Keratinocyte (primary cell): Measurements from ENCODE around the gene ZNF747. TPM values are rescaled to one million over a fixed set of nuclear protein-coding genes. Genes with fewer than 3 reads are reported as not detected.
A peak's percentile ranks its signal among the peaks of the same experiment; 100 is the strongest.

Source experiments
- DNase-seq: peaks from one replicate; pipeline ENCODE4 v3.0.0-alpha.2; 2011; ENCODE audit warnings: low read depth, missing footprints, low spot score
- FAIRE-seq: peaks from 2 replicates; lab custom pipeline; 2011; peaks lifted over from hg19 to GRCh38; lab: Jason Lieb, UNC
- H2AFZ ChIP-seq: 2 replicates; pipeline ENCODE4 v1.6.0; 2012; ENCODE audit warnings: low read length, control low read depth, inconsistent platforms; ENCODE audit not compliant: control insufficient read depth
- H3K27ac ChIP-seq: 2 replicates; pipeline ENCODE4 v1.5.1; 2011; ENCODE audit warnings: low read length; ENCODE audit not compliant: control insufficient read depth, insufficient read depth
- H3K27me3 ChIP-seq: 3 replicates; pipeline ENCODE4 v1.6.0; 2011; ENCODE audit warnings: low read length; ENCODE audit not compliant: control insufficient read depth, insufficient read depth; ENCODE audit errors: extremely low read depth
- H3K36me3 ChIP-seq, 2 experiments: 2 replicates in 1 of 2; 3 replicates in 1 of 2; pipeline ENCODE4 v1.5.1; 2011; ENCODE audit warnings: low read length in 2 of 2, mild to moderate bottlenecking in 1 of 2; ENCODE audit not compliant: control insufficient read depth in 2 of 2, insufficient read depth in 2 of 2; ENCODE audit errors: extremely low read depth in 1 of 2
- H3K4me1 ChIP-seq: 3 replicates; pipeline ENCODE4 v1.5.1; 2011; ENCODE audit warnings: low read length; ENCODE audit not compliant: control insufficient read depth, insufficient read depth; ENCODE audit errors: extremely low read depth
- H3K4me2 ChIP-seq: 3 replicates; pipeline ENCODE4 v1.6.0; 2011; ENCODE audit warnings: low read depth, low read length; ENCODE audit not compliant: control insufficient read depth, insufficient read depth; ENCODE audit errors: extremely low read depth
- H3K4me3 ChIP-seq, 3 experiments: fragments of 200-600 bp in 1 of 3; sonication (generic) in 1 of 3; 2 replicates in 2 of 3; 3 replicates in 1 of 3; pipeline ENCODE4 v1.5.1; 2011 to 2016; ENCODE audit warnings: low read length in 3 of 3, mild to moderate bottlenecking in 3 of 3, control low read depth in 2 of 3, inconsistent platforms in 1 of 3, low read depth in 1 of 3, mixed read lengths in 1 of 3, mixed run types in 1 of 3, moderate library complexity in 1 of 3; ENCODE audit not compliant: control insufficient read depth in 2 of 3, insufficient read depth in 2 of 3; ENCODE audit errors: extremely low read depth in 1 of 3
- H3K79me2 ChIP-seq: 2 replicates; pipeline ENCODE4 v1.6.0; 2012; ENCODE audit warnings: low read length; ENCODE audit not compliant: control insufficient read depth, insufficient read depth
- H3K9ac ChIP-seq: 3 replicates; pipeline ENCODE4 v1.6.0; 2011; ENCODE audit warnings: low read length; ENCODE audit not compliant: control insufficient read depth, insufficient read depth; ENCODE audit errors: extremely low read depth
- H3K9me1 ChIP-seq: 3 replicates; pipeline ENCODE4 v1.6.0; 2011; ENCODE audit warnings: low read length; ENCODE audit not compliant: control insufficient read depth, insufficient read depth; ENCODE audit errors: extremely low read depth
- H3K9me3 ChIP-seq: 2 replicates; pipeline ENCODE4 v1.5.1; 2012; ENCODE audit warnings: low read depth, low read length; ENCODE audit not compliant: control insufficient read depth
- H4K20me1 ChIP-seq: 3 replicates; pipeline ENCODE4 v1.6.0; 2011; ENCODE audit warnings: low read length; ENCODE audit not compliant: control insufficient read depth, insufficient read depth; ENCODE audit errors: extremely low read depth
- EZH2 ChIP-seq: IDR thresholded peaks from one replicate; pipeline ENCODE4 v1.6.1; 2012; ENCODE audit warnings: inconsistent platforms, mild to moderate bottlenecking, low read length, moderate library complexity
- dilution Hi-C: fragments of 300-500 bp; cut with MboI; formaldehyde crosslinking; loops from one replicate; pipeline ENCODE4 v1.7.0; 2020; ENCODE audit warnings: low sequenced_read_pairs; ENCODE audit not compliant: extremely low pct_ligation_motif_present
- polyA plus RNA-seq, 5 experiments: library from polyadenylated mRNA; depleted of rRNA in 3 of 5; stranded (reverse) in 3 of 5; stranded (forward) in 1 of 5; unstranded in 1 of 5; fragments of >200 nt; gene quantifications; 1 replicate in 1 of 5; 2 replicates in 3 of 5; 3 replicates in 1 of 5; pipeline versions ENCODE4 v1.2.1 to v1.2.3, GENCODE V29; 2011 to 2012; ENCODE audit warnings: missing spikeins in 2 of 5, low read depth in 1 of 5, low replicate concordance in 1 of 5
- TF ChIP-seq, protein P1 (sequence below), 3 experiments: IDR thresholded peaks in 1 of 3; conservative IDR thresholded peaks in 1 of 3; optimal IDR thresholded peaks in 1 of 3; 2 replicates in 2 of 3; 3 replicates in 1 of 3; pipeline versions ENCODE3 to v1.5.1; 2011; ENCODE audit warnings: low read length in 3 of 3, mild to moderate bottlenecking in 3 of 3, moderate library complexity in 2 of 3, control low read depth in 1 of 3, inconsistent platforms in 1 of 3; ENCODE audit not compliant: insufficient read depth in 2 of 3; ENCODE audit errors: extremely low read depth in 1 of 3

Gene ZNF747
- polyA plus RNA-seq, 1 donor (not counting 4 experiments of a cell fraction or from before 2014, with no cell fraction given) = 2.7 TPM

DNA sequence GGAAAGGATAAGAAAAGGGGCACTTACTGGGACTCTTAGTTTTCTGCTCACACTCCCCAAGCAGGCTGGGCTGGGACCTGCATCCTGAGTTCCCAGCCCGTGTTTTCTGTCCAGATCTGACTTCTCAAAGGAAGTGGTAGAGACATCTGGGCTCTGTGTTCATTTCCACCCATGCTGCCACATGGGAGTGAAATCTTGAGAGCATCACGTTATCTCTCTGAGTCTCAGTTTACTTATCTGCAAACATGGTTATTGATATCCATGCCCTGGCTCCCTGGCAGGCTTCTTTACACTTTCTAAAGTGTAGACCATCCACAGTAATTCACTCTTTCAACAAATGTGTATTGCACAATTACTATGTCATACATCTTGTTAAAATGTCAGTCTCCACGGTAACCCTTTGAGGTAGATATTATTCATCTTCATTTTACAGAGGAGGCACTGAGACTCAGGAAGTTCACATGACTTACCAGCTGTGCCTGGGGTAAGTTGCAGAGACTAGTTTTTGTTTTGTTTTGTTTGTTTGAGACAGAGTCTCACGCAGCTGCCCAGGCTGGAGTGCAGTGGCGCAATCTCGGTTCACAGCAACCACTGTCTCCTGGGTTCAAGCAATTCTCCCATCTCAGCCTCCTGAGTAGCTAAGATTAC, 33.5 kb upstream of the ZNF747 start:
- Histone ChIP-seq H3K27ac (peak overlapping the region; percentile 91), H3K79me2 (no peaks in the 10 kb centered on the region), H3K4me3 (no peak overlapping the region), H3K27me3 (no peaks in the 10 kb centered on the region), H3K4me2 (peak overlapping the region; percentile 52), H4K20me1 (no peaks in the 10 kb centered on the region), H3K9ac (peak overlapping the region; percentile 67), H3K4me1 (peaks cover 24% of the 10 kb centered on the region), H2AFZ (no peak overlapping the region), H3K36me3 (no peaks in the 10 kb centered on the region), H3K9me1 (no peaks in the 10 kb centered on the region), H3K9me3 (no peaks in the 10 kb centered on the region)
- DNase-seq (peak; percentile 69), FAIRE-seq (peak; percentile 64)
- no peak for TF ChIP-seq EZH2
- TF ChIP-seq, protein P1, sequence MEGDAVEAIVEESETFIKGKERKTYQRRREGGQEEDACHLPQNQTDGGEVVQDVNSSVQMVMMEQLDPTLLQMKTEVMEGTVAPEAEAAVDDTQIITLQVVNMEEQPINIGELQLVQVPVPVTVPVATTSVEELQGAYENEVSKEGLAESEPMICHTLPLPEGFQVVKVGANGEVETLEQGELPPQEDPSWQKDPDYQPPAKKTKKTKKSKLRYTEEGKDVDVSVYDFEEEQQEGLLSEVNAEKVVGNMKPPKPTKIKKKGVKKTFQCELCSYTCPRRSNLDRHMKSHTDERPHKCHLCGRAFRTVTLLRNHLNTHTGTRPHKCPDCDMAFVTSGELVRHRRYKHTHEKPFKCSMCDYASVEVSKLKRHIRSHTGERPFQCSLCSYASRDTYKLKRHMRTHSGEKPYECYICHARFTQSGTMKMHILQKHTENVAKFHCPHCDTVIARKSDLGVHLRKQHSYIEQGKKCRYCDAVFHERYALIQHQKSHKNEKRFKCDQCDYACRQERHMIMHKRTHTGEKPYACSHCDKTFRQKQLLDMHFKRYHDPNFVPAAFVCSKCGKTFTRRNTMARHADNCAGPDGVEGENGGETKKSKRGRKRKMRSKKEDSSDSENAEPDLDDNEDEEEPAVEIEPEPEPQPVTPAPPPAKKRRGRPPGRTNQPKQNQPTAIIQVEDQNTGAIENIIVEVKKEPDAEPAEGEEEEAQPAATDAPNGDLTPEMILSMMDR (optimal IDR thresholded peaks at IDR 0.05 in 1 of 3, IDR thresholded peaks at IDR 0.05 in 1 of 3, conservative IDR thresholded peaks at IDR 0.05 in 1 of 3; ENCODE audit: extremely low read depth in 1 of 3, insufficient read depth in 2 of 3, low read length in 3 of 3) = no peak
- dilution Hi-C loops = no loop called here

DNA sequence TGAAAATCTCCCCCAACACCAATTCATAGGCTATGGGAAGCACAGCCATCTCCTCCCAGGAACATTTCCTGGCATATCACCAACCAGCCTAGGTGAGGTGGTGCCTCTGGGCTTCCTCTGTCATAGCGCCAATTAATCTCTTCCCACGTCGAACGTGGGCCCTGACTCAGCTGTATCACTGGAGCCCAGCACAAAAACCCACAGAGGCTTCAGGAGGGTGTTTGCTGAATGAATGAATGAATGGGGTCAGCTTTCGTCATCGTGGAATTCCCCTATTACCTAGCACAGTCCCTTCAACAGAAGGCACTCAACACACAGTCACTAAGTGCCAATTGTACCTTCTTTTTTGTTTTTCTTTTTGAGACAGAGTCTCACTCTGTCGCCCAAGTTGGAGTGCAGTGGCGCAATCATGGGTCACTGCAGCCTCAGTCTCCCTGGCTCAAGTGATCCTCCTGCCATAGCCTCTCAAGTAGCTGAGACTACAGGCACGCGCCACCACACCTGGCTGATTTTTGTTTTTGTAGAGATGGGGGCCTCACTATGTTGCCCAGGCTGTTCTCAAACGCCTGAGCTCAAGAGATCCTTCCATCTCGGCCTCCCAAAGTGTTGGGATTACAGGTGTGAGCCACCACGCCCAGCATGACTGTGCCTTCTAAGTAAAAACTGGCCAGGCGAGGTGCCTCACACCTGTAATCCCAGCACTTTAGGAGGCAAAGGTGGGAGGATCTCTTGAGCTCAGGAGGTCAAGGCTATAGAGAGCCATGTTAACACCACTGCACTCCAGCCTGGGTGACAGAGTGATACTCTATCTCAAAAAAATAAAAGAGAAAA, 32.7 kb upstream of the ZNF747 start:
- H3K9ac ChIP-seq = peak overlapping the region; percentile 67
- H3K9me3 ChIP-seq = no peaks in the 10 kb centered on the region
- no peaks in the 10 kb centered on the region for H4K20me1 ChIP-seq
- H3K79me2 ChIP-seq = no peaks in the 10 kb centered on the region
- peaks cover 24% of the 10 kb centered on the region for H3K4me1 ChIP-seq
- TF ChIP-seq EZH2 = no peak
- TF ChIP-seq, protein P1 (optimal IDR thresholded peaks at IDR 0.05 in 1 of 3, IDR thresholded peaks at IDR 0.05 in 1 of 3, conservative IDR thresholded peaks at IDR 0.05 in 1 of 3; ENCODE audit: extremely low read depth in 1 of 3, insufficient read depth in 2 of 3, low read length in 3 of 3) = no peak
- H3K9me1 ChIP-seq = no peaks in the 10 kb centered on the region
- FAIRE-seq (no peak), DNase-seq (no peak)
- dilution Hi-C loops = no loop called here
- H3K36me3 ChIP-seq = no peaks in the 10 kb centered on the region
- H2AFZ ChIP-seq = no peak overlapping the region
- H3K27me3 ChIP-seq = no peaks in the 10 kb centered on the region
- H3K27ac ChIP-seq = peak overlapping the region; percentile 91
- no peak overlapping the region for H3K4me3 ChIP-seq
- peak overlapping the region; percentile 52 for H3K4me2 ChIP-seq
